ENCODE results near the gene MAGED4. TPM values are rescaled to one million over a fixed set of nuclear protein-coding genes. Genes with fewer than 3 reads are reported as not detected.

The MAGED4 gene, protein sequence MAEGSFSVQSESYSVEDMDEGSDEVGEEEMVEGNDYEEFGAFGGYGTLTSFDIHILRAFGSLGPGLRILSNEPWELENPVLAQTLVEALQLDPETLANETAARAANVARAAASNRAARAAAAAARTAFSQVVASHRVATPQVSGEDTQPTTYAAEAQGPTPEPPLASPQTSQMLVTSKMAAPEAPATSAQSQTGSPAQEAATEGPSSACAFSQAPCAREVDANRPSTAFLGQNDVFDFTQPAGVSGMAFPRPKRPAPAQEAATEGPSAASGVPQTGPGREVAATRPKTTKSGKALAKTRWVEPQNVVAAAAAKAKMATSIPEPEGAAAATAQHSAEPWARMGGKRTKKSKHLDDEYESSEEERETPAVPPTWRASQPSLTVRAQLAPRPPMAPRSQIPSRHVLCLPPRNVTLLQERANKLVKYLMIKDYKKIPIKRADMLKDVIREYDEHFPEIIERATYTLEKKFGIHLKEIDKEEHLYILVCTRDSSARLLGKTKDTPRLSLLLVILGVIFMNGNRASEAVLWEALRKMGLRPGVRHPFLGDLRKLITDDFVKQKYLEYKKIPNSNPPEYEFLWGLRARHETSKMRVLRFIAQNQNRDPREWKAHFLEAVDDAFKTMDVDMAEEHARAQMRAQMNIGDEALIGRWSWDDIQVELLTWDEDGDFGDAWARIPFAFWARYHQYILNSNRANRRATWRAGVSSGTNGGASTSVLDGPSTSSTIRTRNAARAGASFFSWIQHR
- 0.24 to 15.1 TPM (median 11.3 TPM) in 5 replicates for total RNA-seq (2022; extraction: Qiagen RNA extraction; ENCODE audit: low read depth)

DNA sequence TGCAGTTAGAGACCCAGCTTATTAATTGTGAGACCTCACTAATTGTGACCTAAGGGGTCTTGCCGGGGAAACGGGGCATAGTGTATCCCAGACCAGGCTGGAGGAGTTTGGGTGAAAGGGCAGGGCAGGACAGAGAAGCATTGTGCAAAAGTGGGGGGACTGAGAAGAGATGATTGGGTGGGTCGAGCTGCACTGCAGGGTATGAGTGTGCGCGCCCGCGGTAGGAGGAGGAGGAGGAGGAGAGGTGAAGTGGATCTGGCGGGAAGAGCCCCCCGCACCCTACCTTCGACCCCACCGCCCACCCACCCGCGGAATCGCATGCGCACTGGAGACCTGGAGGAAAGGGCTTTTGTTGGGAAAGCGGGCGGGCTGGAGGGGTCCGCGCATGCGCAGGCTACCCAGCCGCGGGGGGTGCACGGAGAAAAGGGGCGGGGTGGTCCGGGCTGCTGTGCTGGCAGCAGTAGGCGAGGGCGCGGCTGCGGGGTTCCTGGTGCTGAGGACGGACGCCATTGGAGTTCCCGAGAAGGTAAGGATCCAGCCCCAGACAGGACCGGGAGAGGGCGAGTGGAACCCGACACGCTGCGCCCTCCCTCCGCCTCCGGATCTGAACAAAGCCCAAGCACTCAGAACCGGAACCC is at the start of gene MAGED4:
Gene MAGED4 (plus strand): TSS at position 449 of the 638 bp plus-strand sequence. CDS start 1,035 bp downstream, outside the sequence.

Other genes starting within 250 kb of the MAGED4 start
- 7.2 to 21.7 TPM (median 13.0 TPM) in 5 replicates for gene MAGED4B, start 115.7 kb upstream of the MAGED4 start, total RNA-seq (2022; extraction: Qiagen RNA extraction; ENCODE audit: low read depth)
- not detected in 5 replicates for gene XAGE2, start 184.1 kb downstream of the MAGED4 start, total RNA-seq (2022; extraction: Qiagen RNA extraction; ENCODE audit: low read depth)